Vagina (tissue), 2 donors: Measurements from ENCODE around the gene KCNJ4. TPM values are rescaled to one million over a fixed set of nuclear protein-coding genes. Genes with fewer than 3 reads are reported as not detected.

Experiments
- DNase-seq, 2 donors: peaks; one replicate each; pipeline ENCODE4 v3.0.0-alpha.2; 2017; ENCODE audit errors: extremely low spot score in 2 of 2
- H3K27ac ChIP-seq: fragments of 200-600 bp; sonication (generic); one replicate; pipeline ENCODE4 v1.5.1; 2019
- H3K27me3 ChIP-seq: fragments of 200-600 bp; sonication (generic); one replicate; pipeline ENCODE4 v1.5.1; 2019
- H3K36me3 ChIP-seq, 2 donors: fragments of 200-600 bp; sonication (generic); one replicate each; pipeline ENCODE4 v1.5.1; 2017 to 2019
- H3K4me1 ChIP-seq: fragments of 200-600 bp; sonication (generic); one replicate; pipeline ENCODE4 v1.5.1; 2019
- H3K4me3 ChIP-seq, 2 donors: fragments of 200-600 bp; sonication (generic); 1 replicate in 1 of 2; 2 replicates in 1 of 2; pipeline ENCODE4 v1.5.1; 2016 to 2019
- H3K9me3 ChIP-seq: fragments of 200-600 bp; sonication (generic); one replicate; pipeline ENCODE4 v1.5.1; 2019
- CTCF ChIP-seq, 3 experiments: fragments of 450-650 bp in 2 of 3; fragments of 200-600 bp in 1 of 3; sonication (generic) in 1 of 3; IDR thresholded peaks; one replicate each; pipeline ENCODE4 v1.5.1; 2017 to 2019; ENCODE audit warnings: antibody characterized with exemption in 3 of 3, mild to moderate bottlenecking in 2 of 3, moderate library complexity in 2 of 3
- POLR2A ChIP-seq, 2 donors: fragments of 450-650 bp; IDR thresholded peaks; one replicate each; pipeline ENCODE4 v1.6.1; 2017; ENCODE audit warnings: antibody characterized with exemption in 2 of 2, mild to moderate bottlenecking in 2 of 2, moderate library complexity in 2 of 2
- POLR2AphosphoS5 ChIP-seq, 2 donors: sonication (generic); formaldehyde crosslinking; IDR thresholded peaks; one replicate each; pipeline ENCODE4 v1.9.0; 2017; ENCODE audit warnings: antibody characterized with exemption in 2 of 2, mild to moderate bottlenecking in 2 of 2, low read depth in 1 of 2; ENCODE audit not compliant: insufficient read depth in 1 of 2
- intact Hi-C: fragments of 100-400 bp; cut with DNase I; formaldehyde crosslinking; loops from one replicate; pipeline ENCODE4 v1.15.1; 2023
- total RNA-seq: library from RNA; depleted of rRNA; stranded (reverse); fragments of >200 nt; gene quantifications from one replicate; pipeline ENCODE4 v1.2.3, GENCODE V29; 2016

Gene KCNJ4
- total RNA-seq, 1 donor from 2014 or later: not detected

GRCh38 chr22:38437416-38437815, 17.6 kb downstream of the KCNJ4 start:
- Histone ChIP-seq H3K27ac (no peak overlapping the region), H3K4me1 (no peaks in the 10 kb centered on the region), H3K36me3 (no peaks in the 10 kb centered on the region), H3K9me3 (no peaks in the 10 kb centered on the region), H3K4me3 (no peak overlapping the region), H3K27me3 (no peaks in the 10 kb centered on the region)
- TF ChIP-seq CTCF (IDR thresholded peaks at IDR 0.05): no peak
- TF ChIP-seq POLR2AphosphoS5 (IDR thresholded peaks at IDR 0.05; ENCODE audit: insufficient read depth in 1 of 2, low read depth in 1 of 2): no peak
- TF ChIP-seq POLR2A (IDR thresholded peaks at IDR 0.05): no peak
- intact Hi-C loops: no loop called here
- no peak for DNase-seq

GRCh38 chr22:38436629-38437395, 18.2 kb downstream of the KCNJ4 start:
- no peak overlapping the region for H3K27ac ChIP-seq
- TF ChIP-seq POLR2AphosphoS5 (IDR thresholded peaks at IDR 0.05; ENCODE audit: insufficient read depth in 1 of 2, low read depth in 1 of 2): no peak
- TF ChIP-seq CTCF (IDR thresholded peaks at IDR 0.05): no peak
- TF ChIP-seq POLR2A (IDR thresholded peaks at IDR 0.05): no peak
- H3K4me1 ChIP-seq: no peaks in the 10 kb centered on the region
- H3K4me3 ChIP-seq: no peak overlapping the region
- H3K9me3 ChIP-seq: no peaks in the 10 kb centered on the region
- no peaks in the 10 kb centered on the region for H3K36me3 ChIP-seq
- H3K27me3 ChIP-seq: no peaks in the 10 kb centered on the region
- intact Hi-C loops: no loop called here
- no peak for DNase-seq

- no peaks in the 10 kb centered on the region for H3K9me3 ChIP-seq
- no peak overlapping the region for H3K4me3 ChIP-seq
- H3K27me3 ChIP-seq: no peaks in the 10 kb centered on the region
- DNase-seq: no peak
- intact Hi-C loops: no loop called here
- TF ChIP-seq POLR2A (IDR thresholded peaks at IDR 0.05) (no peak), CTCF (IDR thresholded peaks at IDR 0.05) (no peak), POLR2AphosphoS5 (IDR thresholded peaks at IDR 0.05; ENCODE audit: insufficient read depth in 1 of 2, low read depth in 1 of 2) (no peak)
- H3K36me3 ChIP-seq: no peaks in the 10 kb centered on the region
- H3K27ac ChIP-seq: no peak overlapping the region
- H3K4me1 ChIP-seq: no peaks in the 10 kb centered on the region
These were observed 19.0 kb downstream of the KCNJ4 start for GRCh38 chr22:38435965-38436364.

GRCh38 chr22:38435010-38435409, 20.0 kb downstream of the KCNJ4 start:
- TF ChIP-seq POLR2A (IDR thresholded peaks at IDR 0.05) (no peak), POLR2AphosphoS5 (IDR thresholded peaks at IDR 0.05; ENCODE audit: insufficient read depth in 1 of 2, low read depth in 1 of 2) (no peak), CTCF (IDR thresholded peaks at IDR 0.05) (no peak)
- Histone ChIP-seq H3K4me1 (no peaks in the 10 kb centered on the region), H3K27ac (no peak overlapping the region), H3K9me3 (no peaks in the 10 kb centered on the region), H3K4me3 (no peak overlapping the region), H3K27me3 (no peaks in the 10 kb centered on the region), H3K36me3 (no peaks in the 10 kb centered on the region)
- DNase-seq: no peak
- intact Hi-C loops: no loop called here

- H3K36me3 ChIP-seq: no peaks in the 10 kb centered on the region
- no peaks in the 10 kb centered on the region for H3K27me3 ChIP-seq
- no peak for DNase-seq
- intact Hi-C loops: no loop called here
- no peak overlapping the region for H3K4me3 ChIP-seq
- H3K9me3 ChIP-seq: no peaks in the 10 kb centered on the region
- no peak overlapping the region for H3K27ac ChIP-seq
- TF ChIP-seq CTCF (IDR thresholded peaks at IDR 0.05) (no peak), POLR2AphosphoS5 (IDR thresholded peaks at IDR 0.05; ENCODE audit: insufficient read depth in 1 of 2, low read depth in 1 of 2) (no peak), POLR2A (IDR thresholded peaks at IDR 0.05) (no peak)
- no peaks in the 10 kb centered on the region for H3K4me1 ChIP-seq
These were observed 21.1 kb downstream of the KCNJ4 start for GRCh38 chr22:38433871-38434270.
